ENCODE data around the gene BCAS3.

GRCh38 chr17:61310590-61310989 lies 632.9 kb downstream of the BCAS3 start:
- TF ChIP-seq CTCF (conservative IDR thresholded peaks at IDR 0.05) = no peak
- TF ChIP-seq ZFX (IDR thresholded peaks at IDR 0.05) = no peak

All from C4-2B (cell line).